SK-N-SH (cell line): ENCODE results near the gene CPT1B. TPM values are rescaled to one million over a fixed set of nuclear protein-coding genes. Genes with fewer than 3 reads are reported as not detected.

ENCODE experiments used
- CTCF ChIA-PET: fragments of 300-600, 350-600 bp; formaldehyde crosslinking; extraction: SDS; loops from one replicate; lab custom pipeline; 2021; lab: Yijun Ruan, JAX
- POLR2A ChIA-PET: fragments of 350-600 bp; sonication (Branson Sonifier 250); formaldehyde crosslinking; extraction: SDS; loops from one replicate; lab custom pipeline; 2020; ENCODE audit warnings: antibody characterized with exemption, inconsistent platforms; lab: Yijun Ruan, JAX
- DNase-seq: peaks from one replicate; pipeline ENCODE4 v3.0.0; 2012
- H2AFZ ChIP-seq: fragments of 200-600 bp; sonication (generic); 2 replicates; pipeline ENCODE4 v1.8.1; 2016; ENCODE audit warnings: antibody characterized with exemption, mild to moderate bottlenecking, low read depth
- H3F3A ChIP-seq: fragments of 200-600 bp; sonication (generic); replicated peaks from 2 replicates; pipeline ENCODE3; 2016; ENCODE audit warnings: antibody characterized with exemption, mild to moderate bottlenecking; ENCODE audit not compliant: insufficient read depth
- H3K27ac ChIP-seq, 2 experiments: fragments of 200-500 bp in 1 of 2; fragments of 200-600 bp in 1 of 2; sonication (Bioruptor generic) in 1 of 2; sonication (generic), shearing (Covaris generic) in 1 of 2; 2 replicates each; pipeline versions ENCODE4 v1.5.1 to v1.6.1; 2014 to 2016; ENCODE audit warnings: low read depth in 2 of 2, inconsistent platforms in 1 of 2, low read length in 1 of 2, mild to moderate bottlenecking in 1 of 2, mixed read lengths in 1 of 2
- H3K27me3 ChIP-seq: fragments of 200-600 bp; sonication (generic), shearing (Covaris generic); 2 replicates; pipeline ENCODE4 v1.6.1; 2016; ENCODE audit warnings: mixed run types; ENCODE audit not compliant: insufficient read depth
- H3K36me3 ChIP-seq, 2 experiments: fragments of 200-500 bp in 1 of 2; fragments of 200-600 bp in 1 of 2; sonication (Bioruptor generic) in 1 of 2; sonication (generic) in 1 of 2; replicated peaks in 1 of 2; 2 replicates each; pipeline versions ENCODE3 to v1.5.1; 2014 to 2016; ENCODE audit warnings: low read length in 1 of 2, mild to moderate bottlenecking in 1 of 2; ENCODE audit not compliant: insufficient read depth in 2 of 2, control insufficient read depth in 1 of 2
- H3K4me1 ChIP-seq, 2 experiments: fragments of 200-500 bp in 1 of 2; fragments of 200-600 bp in 1 of 2; sonication (Bioruptor generic) in 1 of 2; sonication (generic), shearing (Covaris generic) in 1 of 2; 2 replicates each; pipeline versions ENCODE4 v1.5.1 to v1.6.1; 2014 to 2016; ENCODE audit warnings: low read depth in 1 of 2, low read length in 1 of 2, mixed run types in 1 of 2; ENCODE audit not compliant: insufficient read depth in 2 of 2, control insufficient read depth in 1 of 2
- H3K4me2 ChIP-seq: fragments of 200-600 bp; sonication (generic), shearing (Covaris generic); 2 replicates; pipeline ENCODE4 v1.6.1; 2017; ENCODE audit warnings: mixed run types
- H3K4me3 ChIP-seq, 2 experiments: fragments of 200-500 bp in 1 of 2; fragments of 200-600 bp in 1 of 2; sonication (Bioruptor generic) in 1 of 2; sonication (generic), shearing (Covaris generic) in 1 of 2; 2 replicates each; pipeline versions ENCODE4 v1.5.1 to v1.8.1; 2014 to 2016; ENCODE audit warnings: low read depth in 2 of 2, inconsistent platforms in 1 of 2, low read length in 1 of 2, mild to moderate bottlenecking in 1 of 2, mixed read lengths in 1 of 2, moderate library complexity in 1 of 2
- H3K79me2 ChIP-seq: fragments of 200-600 bp; sonication (generic); 2 replicates; pipeline ENCODE4 v1.8.1; 2017; ENCODE audit warnings: mild to moderate bottlenecking; ENCODE audit not compliant: insufficient read depth
- H3K9ac ChIP-seq: fragments of 200-600 bp; sonication (generic); 2 replicates; pipeline ENCODE4 v1.6.1; 2017; ENCODE audit warnings: mixed run types
- H3K9me2 ChIP-seq: fragments of 200-600 bp; sonication (generic); 2 replicates; pipeline ENCODE4 v1.6.1; 2017; ENCODE audit warnings: mixed run types
- H3K9me3 ChIP-seq: fragments of 200-600 bp; sonication (generic); 2 replicates; pipeline ENCODE4 v1.6.1; 2017; ENCODE audit warnings: mixed run types, mild to moderate bottlenecking, moderate library complexity
- H4K20me1 ChIP-seq: fragments of 200-600 bp; sonication (generic); 2 replicates; pipeline ENCODE4 v1.6.1; 2017; ENCODE audit warnings: mild to moderate bottlenecking, mixed run types; ENCODE audit not compliant: insufficient read depth
- CTCF ChIP-seq: fragments of 200-600 bp; sonication (generic); IDR thresholded peaks from 2 replicates; pipeline ENCODE4 v1.6.1; 2017; ENCODE audit warnings: antibody characterized with exemption, mild to moderate bottlenecking, moderate library complexity
- FOSL2 ChIP-seq: IDR thresholded peaks from 2 replicates; pipeline ENCODE4 v1.4.0; 2012; ENCODE audit warnings: low read depth, mild to moderate bottlenecking, moderate library complexity, borderline replicate concordance
- GATA2 ChIP-seq: sonication (generic); formaldehyde crosslinking; IDR thresholded peaks from 2 replicates; pipeline ENCODE4 v1.5.0; 2020; ENCODE audit warnings: mild to moderate bottlenecking, missing genetic modification reagents
- MEF2A ChIP-seq: IDR thresholded peaks from 2 replicates; pipeline ENCODE4 v1.4.0; 2012; ENCODE audit warnings: low read depth, borderline replicate concordance
- MXI1 ChIP-seq: IDR thresholded peaks from 2 replicates; pipeline ENCODE4 v1.6.1; 2012; ENCODE audit warnings: mild to moderate bottlenecking, low read depth, low read length, improper control_type of control experiment
- NRF1 ChIP-seq: IDR thresholded peaks from 2 replicates; pipeline ENCODE4 v1.6.1; 2012; ENCODE audit warnings: low read depth, mild to moderate bottlenecking, low read length
- PBX3 ChIP-seq: IDR thresholded peaks from 2 replicates; pipeline ENCODE4; 2012
- POLR2AphosphoS5 ChIP-seq: IDR thresholded peaks from 2 replicates; pipeline ENCODE4 v1.6.1; 2012; ENCODE audit warnings: low read depth, low read length
- RAD21 ChIP-seq: IDR thresholded peaks from 2 replicates; pipeline ENCODE4 v1.6.1; 2012; ENCODE audit warnings: mild to moderate bottlenecking, low read length
- REST ChIP-seq: IDR thresholded peaks from 2 replicates; pipeline ENCODE4 v1.6.1; 2012; ENCODE audit warnings: mild to moderate bottlenecking, low read depth, low read length, moderate library complexity
- RXRA ChIP-seq: IDR thresholded peaks from 2 replicates; pipeline ENCODE4 v1.4.0; 2012; ENCODE audit warnings: low read depth, mild to moderate bottlenecking, borderline replicate concordance
- SMC3 ChIP-seq: IDR thresholded peaks from 2 replicates; pipeline ENCODE4 v1.6.1; 2012; ENCODE audit warnings: low read depth, low read length, improper control_type of control experiment
- WGBS: methylation state at CpG from one replicate; pipeline ENCODE4 v1.1.6; 2017; ENCODE audit warnings: low lambda C conversion rate; 5-methylcytosine and 5-hydroxymethylcytosine counted together
- polyA plus RNA-seq, 3 experiments: library from polyadenylated mRNA; depleted of rRNA; stranded (reverse); fragments of >200 nt; gene quantifications; 2 replicates each; pipeline ENCODE4 v1.2.3, GENCODE V29; 2012
- TF ChIP-seq, protein P1 (sequence below): fragments of 150-350 bp; IDR thresholded peaks from 2 replicates; pipeline ENCODE4 v1.6.1; 2016; ENCODE audit warnings: mild to moderate bottlenecking, low read depth, low read length
- TF ChIP-seq, protein P2 (sequence below): IDR thresholded peaks from 2 replicates; pipeline ENCODE4 v1.4.0; 2012; ENCODE audit warnings: low read depth, borderline replicate concordance
- TF ChIP-seq, protein P3 (sequence below): fragments of 150-350 bp; IDR thresholded peaks from 2 replicates; pipeline ENCODE4 v1.6.1; 2017; ENCODE audit warnings: antibody characterized with exemption, low read length, low read depth, borderline replicate concordance

Gene CPT1B
- polyA plus RNA-seq, 1 of the 3 experiments (the other 2 are of a cell fraction): 33.2 TPM

DNA sequence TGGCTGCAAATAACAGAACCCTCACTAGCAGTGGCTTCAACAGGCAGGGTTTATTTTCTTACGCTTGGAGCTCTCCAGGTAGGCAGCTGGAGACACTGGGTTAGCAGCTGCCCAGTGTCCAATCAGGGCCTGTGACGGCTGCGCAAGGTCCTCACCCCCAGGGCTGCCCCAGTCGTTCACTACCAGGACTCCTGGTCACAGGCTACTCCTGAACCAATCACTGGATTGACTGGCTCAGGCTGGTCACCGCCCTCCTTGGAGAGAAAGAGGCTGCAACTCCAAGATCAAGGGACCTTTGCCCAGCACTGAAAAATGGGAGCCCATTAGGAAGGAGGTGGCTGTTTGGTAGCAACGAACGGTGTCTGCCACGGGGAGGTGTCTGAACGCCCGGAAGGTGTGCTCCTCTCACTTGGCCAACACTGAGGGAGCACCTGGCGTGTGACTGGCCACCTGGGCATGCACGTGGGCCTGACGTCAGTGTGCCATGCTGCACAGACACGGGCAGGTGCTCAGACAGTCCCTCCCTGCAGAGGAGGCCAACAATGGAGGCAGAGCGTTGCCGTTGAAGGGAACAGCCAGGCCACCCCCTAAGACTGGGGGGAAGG, 44.6 kb upstream of the CPT1B start:
- no peaks in the 10 kb centered on the region for H4K20me1 ChIP-seq
- H3K4me3 ChIP-seq: no peak overlapping the region
- peaks cover 5% of the 10 kb centered on the region for H3F3A ChIP-seq
- no peaks in the 10 kb centered on the region for H3K27me3 ChIP-seq
- no peaks in the 10 kb centered on the region for H3K9me3 ChIP-seq
- no peak overlapping the region for H3K27ac ChIP-seq
- no peak overlapping the region for H2AFZ ChIP-seq
- H3K4me1 ChIP-seq: peaks cover 0 to 26% of the 10 kb centered on the region in 2 experiments; a peak in 2 of 4 replicates
- H3K79me2 ChIP-seq: peaks cover 7% of the 10 kb centered on the region; the same call in 1 of the 2 replicates
- H3K9ac ChIP-seq: no peak overlapping the region
- ChIA-PET CTCF (interaction anchor here (1.2 to 2.9 kb wide), 3 partner anchors 16 to 97 kb away, joined by 3 to 22 read pairs (median 3); partner anchors contain the start of gene SCO2), POLR2A (no interaction called here)
- peak; percentile 12 for DNase-seq
- H3K9me2 ChIP-seq: no peaks in the 10 kb centered on the region
- no peak overlapping the region for H3K4me2 ChIP-seq
- WGBS: 75% methylated on average over 16 of the region's 16 CpGs
- TF ChIP-seq, protein P1, sequence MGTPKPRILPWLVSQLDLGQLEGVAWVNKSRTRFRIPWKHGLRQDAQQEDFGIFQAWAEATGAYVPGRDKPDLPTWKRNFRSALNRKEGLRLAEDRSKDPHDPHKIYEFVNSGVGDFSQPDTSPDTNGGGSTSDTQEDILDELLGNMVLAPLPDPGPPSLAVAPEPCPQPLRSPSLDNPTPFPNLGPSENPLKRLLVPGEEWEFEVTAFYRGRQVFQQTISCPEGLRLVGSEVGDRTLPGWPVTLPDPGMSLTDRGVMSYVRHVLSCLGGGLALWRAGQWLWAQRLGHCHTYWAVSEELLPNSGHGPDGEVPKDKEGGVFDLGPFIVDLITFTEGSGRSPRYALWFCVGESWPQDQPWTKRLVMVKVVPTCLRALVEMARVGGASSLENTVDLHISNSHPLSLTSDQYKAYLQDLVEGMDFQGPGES: no peak
- TF ChIP-seq FOSL2: no peak
- TF ChIP-seq CTCF: no peak
- TF ChIP-seq, protein P2, sequence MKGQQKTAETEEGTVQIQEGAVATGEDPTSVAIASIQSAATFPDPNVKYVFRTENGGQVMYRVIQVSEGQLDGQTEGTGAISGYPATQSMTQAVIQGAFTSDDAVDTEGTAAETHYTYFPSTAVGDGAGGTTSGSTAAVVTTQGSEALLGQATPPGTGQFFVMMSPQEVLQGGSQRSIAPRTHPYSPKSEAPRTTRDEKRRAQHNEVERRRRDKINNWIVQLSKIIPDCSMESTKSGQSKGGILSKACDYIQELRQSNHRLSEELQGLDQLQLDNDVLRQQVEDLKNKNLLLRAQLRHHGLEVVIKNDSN: no peak
- TF ChIP-seq GATA2 (CRISPR knock-in tag): no peak
- no peak for TF ChIP-seq REST
- no peak for TF ChIP-seq MEF2A
- TF ChIP-seq SMC3: no peak
- no peak for TF ChIP-seq POLR2AphosphoS5
- TF ChIP-seq RXRA: no peak
- TF ChIP-seq PBX3: no peak
- TF ChIP-seq NRF1: no peak
- no peak for TF ChIP-seq RAD21
- TF ChIP-seq MXI1: no peak
- TF ChIP-seq, protein P3, sequence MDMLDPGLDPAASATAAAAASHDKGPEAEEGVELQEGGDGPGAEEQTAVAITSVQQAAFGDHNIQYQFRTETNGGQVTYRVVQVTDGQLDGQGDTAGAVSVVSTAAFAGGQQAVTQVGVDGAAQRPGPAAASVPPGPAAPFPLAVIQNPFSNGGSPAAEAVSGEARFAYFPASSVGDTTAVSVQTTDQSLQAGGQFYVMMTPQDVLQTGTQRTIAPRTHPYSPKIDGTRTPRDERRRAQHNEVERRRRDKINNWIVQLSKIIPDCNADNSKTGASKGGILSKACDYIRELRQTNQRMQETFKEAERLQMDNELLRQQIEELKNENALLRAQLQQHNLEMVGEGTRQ: no peak
- TF ChIP-seq, all 33 proteins: peak for 0
- H3K36me3 ChIP-seq: peaks cover 0 to 6% of the 10 kb centered on the region in 2 experiments
